Naive B cell (primary cell): Measurements from ENCODE around the gene SPPL2B. TPM values are rescaled to one million over a fixed set of nuclear protein-coding genes. Genes with fewer than 3 reads are reported as not detected.
"Not testable (repeated sequence)": the region's sequence is repeated elsewhere in the genome, so short reads cannot be mapped to it uniquely, and the experiment has no call there.

Experiments used
- ATAC-seq, 2 donors: fragments of 150-1000 bp; cut with Tn5 transposase; 2 replicates each; pipeline ENCODE4 v1.10.0; 2021; ENCODE audit warnings: low read depth in 2 of 2, mild to moderate bottlenecking in 2 of 2, moderate library complexity in 2 of 2
- DNase-seq: peaks from one replicate; pipeline ENCODE4 v3.0.0; 2022
- H3K27ac Mint-ChIP-seq, 6 donors: one replicate each; pipeline ENCODE4 v1.8.0; 2020 to 2022; ENCODE audit warnings: mild to moderate bottlenecking in 6 of 6, mixed read lengths in 6 of 6, moderate library complexity in 5 of 6, inconsistent platforms in 2 of 6
- H3K27me3 Mint-ChIP-seq, 3 donors: one replicate each; pipeline ENCODE4 v1.8.0; 2021 to 2022; ENCODE audit warnings: mixed read lengths in 3 of 3, mild to moderate bottlenecking in 1 of 3
- H3K36me3 Mint-ChIP-seq, 2 donors: one replicate each; pipeline ENCODE4 v1.8.0; 2020 to 2022; ENCODE audit warnings: mixed read lengths in 2 of 2, inconsistent platforms in 1 of 2, mild to moderate bottlenecking in 1 of 2
- H3K4me1 Mint-ChIP-seq, 3 donors: one replicate each; pipeline ENCODE4 v1.8.0; 2020 to 2022; ENCODE audit warnings: mixed read lengths in 3 of 3, inconsistent platforms in 1 of 3, mild to moderate bottlenecking in 1 of 3, moderate library complexity in 1 of 3
- H3K4me3 Mint-ChIP-seq, 8 donors: one replicate each; pipeline ENCODE4 v1.8.0; 2020 to 2022; ENCODE audit warnings: mild to moderate bottlenecking in 8 of 8, mixed read lengths in 8 of 8, moderate library complexity in 8 of 8, inconsistent platforms in 2 of 8
- H3K9me3 Mint-ChIP-seq, 7 donors: one replicate each; pipeline ENCODE4 v1.8.0; 2020 to 2022; ENCODE audit warnings: mixed read lengths in 7 of 7, mild to moderate bottlenecking in 5 of 7, inconsistent platforms in 2 of 7, moderate library complexity in 1 of 7
- polyA plus RNA-seq, 6 donors: library from polyadenylated mRNA; unstranded; fragments of 300-500 nt; fragmentation: Illumina TruSeq; gene quantifications; one replicate each; pipeline ENCODE4 v1.2.3, GENCODE V29; 2021; ENCODE audit warnings: low read depth in 6 of 6

Gene SPPL2B
- polyA plus RNA-seq, 6 donors from 2014 or later: 13.0 to 38.0 (median 18.7) TPM

GRCh38 chr19:2380567-2380966, 52.1 kb downstream of the SPPL2B start:
- no peak overlapping the region for H3K4me3 Mint-ChIP-seq
- H3K27ac Mint-ChIP-seq: peak overlapping the region in 1 of 6 donors; percentile 72
- peaks cover 0 to 19% (median 4%) of the 10 kb centered on the region in 7 donors for H3K9me3 Mint-ChIP-seq
- no peak for ATAC-seq
- H3K36me3 Mint-ChIP-seq: peaks cover 0 to 8% of the 10 kb centered on the region in 2 donors
- peaks cover 14 to 25% (median 19%) of the 10 kb centered on the region in 3 donors for H3K4me1 Mint-ChIP-seq
- H3K27me3 Mint-ChIP-seq: peaks cover 0 to 6% (median 0%) of the 10 kb centered on the region in 3 donors
- DNase-seq: no peak

- peaks cover 0 to 6% (median 0%) of the 10 kb centered on the region in 3 donors for H3K27me3 Mint-ChIP-seq
- peaks cover 0 to 19% (median 4%) of the 10 kb centered on the region in 7 donors for H3K9me3 Mint-ChIP-seq
- DNase-seq (no peak), ATAC-seq (no peak)
- H3K4me3 Mint-ChIP-seq: no peak overlapping the region
- peak overlapping the region in 2 of 6 donors; percentile 49 to 72 for H3K27ac Mint-ChIP-seq
- peaks cover 14 to 25% (median 19%) of the 10 kb centered on the region in 3 donors for H3K4me1 Mint-ChIP-seq
- H3K36me3 Mint-ChIP-seq: peaks cover 0 to 8% of the 10 kb centered on the region in 2 donors
Measured at GRCh38 chr19:2381148-2381820, 52.8 kb downstream of the SPPL2B start.

- no peak for DNase-seq
- Mint-ChIP-seq H3K27ac (no peak overlapping the region), H3K36me3 (peaks cover 0 to 8% of the 10 kb centered on the region in 2 donors)
Measured at GRCh38 chr19:2382530-2383222, 54.2 kb downstream of the SPPL2B start.

GRCh38 chr19:2385053-2385721, 56.7 kb downstream of the SPPL2B start:
- no peaks in the 10 kb centered on the region for H3K36me3 Mint-ChIP-seq
- H3K4me1 Mint-ChIP-seq: peaks cover 8 to 16% (median 12%) of the 10 kb centered on the region in 3 donors
- H3K4me3 Mint-ChIP-seq: no peak overlapping the region
- peaks cover 0 to 6% (median 0%) of the 10 kb centered on the region in 3 donors for H3K27me3 Mint-ChIP-seq
- DNase-seq (no peak), ATAC-seq (no peak)
- peak overlapping the region in 1 of 6 donors; percentile 42 for H3K27ac Mint-ChIP-seq
- H3K9me3 Mint-ChIP-seq: peaks cover 0 to 9% (median 3%) of the 10 kb centered on the region in 7 donors

More at GRCh38 chr19:2382530-2383222, 54.2 kb downstream of the SPPL2B start:
- peaks cover 10 to 21% (median 17%) of the 10 kb centered on the region in 3 donors for H3K4me1 Mint-ChIP-seq
- H3K4me3 Mint-ChIP-seq: no peak overlapping the region
- peaks cover 0 to 6% (median 0%) of the 10 kb centered on the region in 3 donors for H3K27me3 Mint-ChIP-seq
- no peak for ATAC-seq
- H3K9me3 Mint-ChIP-seq: peaks cover 0 to 19% (median 4%) of the 10 kb centered on the region in 7 donors

- H3K4me3 Mint-ChIP-seq: peak overlapping the region in 2 of 8 donors; percentile 37 to 52
- peaks cover 0 to 4% (median 0%) of the 10 kb centered on the region in 3 donors for H3K27me3 Mint-ChIP-seq
- peak overlapping the region in 2 of 6 donors; percentile 37 to 57 for H3K27ac Mint-ChIP-seq
- no peaks in the 10 kb centered on the region for H3K36me3 Mint-ChIP-seq
- peaks cover 12 to 19% (median 17%) of the 10 kb centered on the region in 3 donors for H3K4me1 Mint-ChIP-seq
- DNase-seq (no peak), ATAC-seq (no peak)
- H3K9me3 Mint-ChIP-seq: peaks cover 0 to 1% (median 0%) of the 10 kb centered on the region in 7 donors
Measured at GRCh38 chr19:2387367-2388288, 59.1 kb downstream of the SPPL2B start.

GRCh38 chr19:2389594-2389993, 61.1 kb downstream of the SPPL2B start:
- peak overlapping the region in 2 of 6 donors; percentile 53 to 56 for H3K27ac Mint-ChIP-seq
- H3K27me3 Mint-ChIP-seq: peaks cover 0 to 4% (median 0%) of the 10 kb centered on the region in 3 donors
- H3K36me3 Mint-ChIP-seq: no peaks in the 10 kb centered on the region
- ATAC-seq: no peak
- H3K9me3 Mint-ChIP-seq: peaks cover 0 to 1% (median 0%) of the 10 kb centered on the region in 7 donors
- no peak overlapping the region for H3K4me3 Mint-ChIP-seq
- H3K4me1 Mint-ChIP-seq: peaks cover 12 to 25% (median 17%) of the 10 kb centered on the region in 3 donors
- no peak for DNase-seq

GRCh38 chr19:2391118-2391725, 62.7 kb downstream of the SPPL2B start:
- Mint-ChIP-seq H3K27ac (peak overlapping the region in 4 of 6 donors; percentile 0 to 55 (median 7)), H3K4me3 (peak overlapping the region in 3 of 8 donors; percentile 1 to 77 (median 8)), H3K36me3 (no peaks in the 10 kb centered on the region), H3K4me1 (peaks cover 12 to 27% (median 25%) of the 10 kb centered on the region in 3 donors), H3K9me3 (peaks cover 0 to 1% (median 0%) of the 10 kb centered on the region in 7 donors), H3K27me3 (peaks cover 0 to 4% (median 0%) of the 10 kb centered on the region in 3 donors)
- peak; percentile 53 for DNase-seq
- ATAC-seq: peak; percentile 61 to 64

- H3K27ac Mint-ChIP-seq: peak overlapping the region in 1 of 6 donors; percentile 33
Measured at GRCh38 chr19:2392366-2392765, 63.9 kb downstream of the SPPL2B start.

GRCh38 chr19:2392899-2393298, 64.4 kb downstream of the SPPL2B start:
- peak overlapping the region in 1 of 6 donors; percentile 60 for H3K27ac Mint-ChIP-seq
- H3K4me3 Mint-ChIP-seq: peak overlapping the region in 3 of 8 donors; percentile 13 to 59 (median 53)

More at GRCh38 chr19:2392366-2392765, 63.9 kb downstream of the SPPL2B start:
- Mint-ChIP-seq H3K4me3 (peak overlapping the region in 1 of 8 donors; percentile 15), H3K9me3 (peaks cover 0 to 1% (median 0%) of the 10 kb centered on the region in 7 donors), H3K4me1 (peaks cover 12 to 27% (median 25%) of the 10 kb centered on the region in 3 donors), H3K36me3 (no peaks in the 10 kb centered on the region), H3K27me3 (peaks cover 0 to 4% (median 0%) of the 10 kb centered on the region in 3 donors)
- no peak for DNase-seq
- no peak for ATAC-seq

GRCh38 chr19:2394054-2394441, 65.6 kb downstream of the SPPL2B start:
- H3K4me3 Mint-ChIP-seq: peak overlapping the region in 7 of 8 donors; percentile 46 to 88 (median 81)
- H3K4me1 Mint-ChIP-seq: peaks cover 12 to 27% (median 25%) of the 10 kb centered on the region in 3 donors
- peak overlapping the region in 3 of 6 donors; percentile 61 to 91 (median 88) for H3K27ac Mint-ChIP-seq
- no peaks in the 10 kb centered on the region for H3K36me3 Mint-ChIP-seq
- H3K9me3 Mint-ChIP-seq: peaks cover 0 to 1% (median 0%) of the 10 kb centered on the region in 7 donors
- ATAC-seq (peak in 1 of 2 donors; percentile 64), DNase-seq (peak; percentile 42)
- peaks cover 0 to 4% (median 0%) of the 10 kb centered on the region in 3 donors for H3K27me3 Mint-ChIP-seq

More at GRCh38 chr19:2392899-2393298, 64.4 kb downstream of the SPPL2B start:
- H3K9me3 Mint-ChIP-seq, H3K36me3 Mint-ChIP-seq, H3K27me3 Mint-ChIP-seq, DNase-seq, ATAC-seq: not testable (repeated sequence)
- H3K4me1 Mint-ChIP-seq: peaks cover 12 to 27% (median 25%) of the 10 kb centered on the region in 3 donors

- peak; percentile 75 to 76 for ATAC-seq
- H3K9me3 Mint-ChIP-seq: peaks cover 0 to 1% (median 0%) of the 10 kb centered on the region in 7 donors
- peaks cover 11 to 27% (median 23%) of the 10 kb centered on the region in 3 donors for H3K4me1 Mint-ChIP-seq
- peak overlapping the region in 4 of 6 donors; percentile 36 to 91 (median 74) for H3K27ac Mint-ChIP-seq
- H3K36me3 Mint-ChIP-seq: no peaks in the 10 kb centered on the region
- peaks cover 0 to 4% (median 0%) of the 10 kb centered on the region in 3 donors for H3K27me3 Mint-ChIP-seq
- peak overlapping the region in 7 of 8 donors; percentile 46 to 88 (median 81) for H3K4me3 Mint-ChIP-seq
- peak; percentile 39 for DNase-seq
Measured at GRCh38 chr19:2394442-2395292, 66.2 kb downstream of the SPPL2B start.
